GM18951 (cell line): ENCODE data around the gene OR1J4.
"Not testable (repeated sequence)": the region's sequence is repeated elsewhere in the genome, so short reads cannot be mapped to it uniquely, and the experiment has no call there.

Experiments used
- POLR2A ChIP-seq: IDR thresholded peaks from 4 replicates; pipeline ENCODE4 v1.6.1; 2011; ENCODE audit warnings: mild to moderate bottlenecking; ENCODE audit not compliant: insufficient read length, insufficient read depth; ENCODE audit errors: extremely low read depth
- in situ Hi-C: fragments of 300-500 bp; cut with MboI; formaldehyde crosslinking; loops from one replicate; pipeline ENCODE4 v1.12.0; 2022; ENCODE audit warnings: low sequenced_read_pairs, mixed read lengths, inconsistent platforms; ENCODE audit not compliant: unreplicated experiment

Gene OR1J4, protein sequence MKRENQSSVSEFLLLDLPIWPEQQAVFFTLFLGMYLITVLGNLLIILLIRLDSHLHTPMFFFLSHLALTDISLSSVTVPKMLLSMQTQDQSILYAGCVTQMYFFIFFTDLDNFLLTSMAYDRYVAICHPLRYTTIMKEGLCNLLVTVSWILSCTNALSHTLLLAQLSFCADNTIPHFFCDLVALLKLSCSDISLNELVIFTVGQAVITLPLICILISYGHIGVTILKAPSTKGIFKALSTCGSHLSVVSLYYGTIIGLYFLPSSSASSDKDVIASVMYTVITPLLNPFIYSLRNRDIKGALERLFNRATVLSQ

DNA sequence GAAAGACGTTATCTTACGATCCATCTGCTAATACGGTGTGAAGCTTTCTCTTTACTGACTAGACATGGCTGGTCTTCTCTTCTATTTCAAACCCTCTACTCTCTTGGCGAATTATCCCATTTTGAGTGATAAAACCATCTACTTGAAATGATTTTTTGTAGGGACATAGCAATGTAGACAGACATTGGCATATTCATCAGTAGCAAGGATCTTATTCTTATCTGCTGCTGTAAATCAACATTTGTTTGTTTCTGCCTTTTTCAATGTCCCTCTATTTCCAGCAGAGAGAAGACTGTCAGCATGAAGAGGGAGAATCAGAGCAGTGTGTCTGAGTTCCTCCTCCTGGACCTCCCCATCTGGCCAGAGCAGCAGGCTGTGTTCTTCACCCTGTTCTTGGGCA is at the start of gene OR1J4:
Gene OR1J4, plus strand, starts transcription at position 301 of the 400 bp plus-strand sequence. Its CDS starts 0 bp downstream, at position 301.
- in situ Hi-C loops, result no loop called here
- TF ChIP-seq POLR2A, result no peak

DNA sequence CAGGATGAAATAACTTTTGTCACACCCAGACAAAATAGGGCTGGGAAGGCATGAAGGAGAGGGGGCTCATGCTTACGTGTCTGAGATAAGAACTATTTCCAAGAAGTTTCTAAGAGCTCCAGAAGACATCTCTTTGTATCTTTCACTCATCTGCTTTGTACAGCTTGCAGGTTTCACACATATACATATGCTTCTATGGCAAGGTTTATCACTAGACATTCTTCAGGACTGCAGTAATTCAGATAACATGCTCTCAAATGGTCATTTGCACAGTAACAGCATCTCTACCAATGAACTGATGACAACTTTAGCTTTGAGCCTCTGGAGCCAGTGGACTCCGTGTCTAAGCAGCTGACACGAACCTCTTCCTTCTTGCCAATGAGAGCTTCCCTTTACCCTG is 44.4 kb upstream of the OR1J4 start:
- in situ Hi-C loops, result loop anchor here (25.0 kb wide), 2 partner anchors 513 to 888 kb away; partner anchors contain the start of gene CRB2
- no peak for TF ChIP-seq POLR2A

DNA sequence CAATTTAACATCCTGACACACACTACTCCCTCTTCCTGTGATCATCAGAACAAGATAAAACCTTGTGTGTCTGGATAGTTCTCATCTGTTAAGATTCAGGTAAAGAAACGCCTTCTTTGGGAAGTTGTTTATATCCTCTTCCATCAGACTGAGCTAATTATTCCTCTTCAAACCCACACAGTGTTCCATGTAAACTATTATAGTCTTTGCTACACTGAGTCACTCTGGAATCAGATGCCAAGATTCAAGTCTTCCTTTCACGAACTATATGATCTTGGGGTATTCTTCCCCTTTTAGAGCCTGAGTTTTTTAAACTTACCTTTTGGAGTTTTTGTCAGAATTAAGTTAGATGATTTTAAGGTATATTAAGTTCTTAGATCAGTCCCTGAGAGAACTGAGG is 43.2 kb upstream of the OR1J4 start:
- no peak for TF ChIP-seq POLR2A
- in situ Hi-C loops, result no loop called here

DNA sequence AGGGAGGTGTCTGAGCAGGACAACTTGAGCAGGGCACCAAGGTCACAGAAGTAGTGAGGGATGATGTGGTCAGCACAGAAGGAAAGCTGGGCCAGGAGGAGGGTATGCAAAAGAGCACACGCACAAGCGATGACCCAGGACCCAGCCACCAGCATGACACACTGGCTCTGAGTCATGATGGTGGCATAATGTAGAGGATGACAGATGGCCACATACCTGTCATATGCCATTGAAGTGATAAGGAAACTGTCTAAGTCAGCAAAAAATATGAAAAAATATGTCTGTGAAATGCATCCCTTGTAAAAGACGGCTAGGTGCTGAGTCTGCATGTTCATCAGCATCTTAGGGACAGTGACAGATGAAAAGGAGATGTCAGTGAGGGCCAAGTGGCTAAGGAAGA is 41.6 kb upstream of the OR1J4 start:
- TF ChIP-seq POLR2A, result no peak
- in situ Hi-C loops, result no loop called here

DNA sequence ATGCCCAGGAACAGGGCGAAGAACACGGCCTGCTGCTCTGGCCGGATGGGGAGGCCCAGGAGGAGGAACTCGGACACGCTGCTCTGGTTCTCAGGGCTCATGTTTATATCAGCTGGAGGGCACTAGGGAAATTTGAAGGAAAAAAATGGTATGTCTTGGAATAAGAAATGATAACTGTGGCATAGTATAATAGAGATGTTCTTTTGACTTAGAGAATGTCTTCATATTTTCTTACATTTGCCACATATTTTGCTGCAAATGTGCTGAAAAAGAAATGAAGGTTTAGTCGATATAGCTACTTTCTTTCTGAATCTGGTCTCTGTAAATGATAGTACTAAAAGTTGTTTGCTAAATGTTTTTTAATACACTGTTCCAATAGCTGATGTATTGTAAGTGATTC is 41.1 kb upstream of the OR1J4 start, which contains the start of gene OR1J1:
Gene OR1J1, minus strand, starts transcription at position 101 of the 400 bp plus-strand sequence. Its CDS starts 0 bp downstream, at position 101.
- in situ Hi-C loops, result no loop called here
- no peak for TF ChIP-seq POLR2A

DNA sequence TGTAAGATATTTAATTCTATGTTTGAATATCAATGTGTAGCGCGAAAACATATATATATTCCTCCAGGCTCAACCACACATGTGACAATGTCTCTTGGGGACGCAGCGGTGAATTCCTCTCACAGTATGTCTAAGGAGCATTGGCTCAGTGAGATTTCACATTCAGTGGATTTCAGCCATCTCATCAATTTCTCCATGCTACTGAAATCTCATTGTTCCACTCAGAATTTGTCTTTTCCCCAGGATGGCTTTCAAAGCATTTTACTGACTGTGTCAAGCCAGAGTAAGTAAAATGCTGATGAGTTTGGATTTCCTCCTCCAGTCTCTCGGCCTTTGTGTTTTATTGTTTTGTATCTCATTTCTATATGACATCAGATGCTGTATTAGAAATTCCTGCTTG is 39.9 kb upstream of the OR1J4 start:
- in situ Hi-C loops, result no loop called here
- no peak for TF ChIP-seq POLR2A

DNA sequence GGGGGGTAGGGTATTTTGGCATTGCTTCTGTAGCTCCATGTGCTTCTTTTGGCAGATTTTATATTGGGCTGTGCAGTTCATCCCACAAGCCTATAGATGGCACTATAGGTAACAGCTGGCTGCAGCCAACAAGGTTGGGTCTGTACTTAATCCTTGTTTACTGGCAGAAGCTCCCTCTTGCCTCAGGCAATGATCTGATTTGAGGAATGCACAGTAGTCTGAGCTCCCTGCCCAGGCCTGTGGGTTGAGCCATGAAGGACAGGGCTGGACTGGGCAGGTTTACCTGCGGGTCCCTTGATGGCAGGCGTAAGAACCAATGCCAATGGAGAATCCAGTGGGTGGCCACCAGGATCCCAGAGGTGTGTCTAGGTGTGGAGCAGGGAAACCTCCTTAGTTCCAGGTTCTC is 20.1 kb upstream of the OR1J4 start:
- in situ Hi-C loops, result no loop called here
- TF ChIP-seq POLR2A, result no peak

DNA sequence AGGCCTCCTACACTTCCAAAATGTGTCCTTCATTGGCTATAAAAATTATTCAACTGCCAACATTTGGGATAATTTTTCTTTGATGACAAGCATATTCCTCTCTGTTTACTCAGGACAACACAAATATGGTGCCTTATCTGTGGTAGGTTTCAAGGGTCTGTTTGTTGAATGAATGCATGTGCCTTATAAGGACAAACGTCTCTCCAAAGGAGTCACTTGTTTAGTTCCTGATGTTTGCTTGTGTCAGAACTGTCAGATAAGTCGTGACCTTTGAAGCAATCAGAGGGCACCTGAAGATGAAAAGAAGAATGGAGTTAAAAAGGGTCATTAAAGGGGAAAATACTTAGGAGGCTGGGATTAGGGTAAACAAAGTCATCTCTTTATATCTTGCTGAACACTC is 12.0 kb upstream of the OR1J4 start:
- TF ChIP-seq POLR2A, result no peak
- in situ Hi-C loops, result no loop called here

DNA sequence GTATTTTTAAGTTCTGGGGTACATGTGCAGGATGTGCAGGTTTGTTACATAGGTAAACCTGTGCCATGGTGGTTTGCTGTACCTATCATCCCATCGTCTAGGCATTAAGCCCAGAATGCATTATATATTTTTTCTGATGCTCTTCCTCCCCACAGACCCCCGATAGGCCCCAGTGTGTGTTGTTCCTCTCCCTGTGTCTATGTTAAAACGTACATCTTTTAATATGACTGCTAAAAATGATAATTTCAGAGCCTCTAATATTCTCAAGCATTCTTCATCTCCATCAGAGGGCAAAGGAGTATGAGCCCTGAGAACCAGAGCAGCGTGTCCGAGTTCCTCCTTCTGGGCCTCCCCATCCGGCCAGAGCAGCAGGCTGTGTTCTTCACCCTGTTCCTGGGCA is 8.4 kb upstream of the OR1J4 start, which contains the start of gene OR1J2:
Gene OR1J2, plus strand, starts transcription at position 301 of the 400 bp plus-strand sequence. Its CDS starts 0 bp downstream, at position 301.
- no peak for TF ChIP-seq POLR2A
- in situ Hi-C loops, result no loop called here

DNA sequence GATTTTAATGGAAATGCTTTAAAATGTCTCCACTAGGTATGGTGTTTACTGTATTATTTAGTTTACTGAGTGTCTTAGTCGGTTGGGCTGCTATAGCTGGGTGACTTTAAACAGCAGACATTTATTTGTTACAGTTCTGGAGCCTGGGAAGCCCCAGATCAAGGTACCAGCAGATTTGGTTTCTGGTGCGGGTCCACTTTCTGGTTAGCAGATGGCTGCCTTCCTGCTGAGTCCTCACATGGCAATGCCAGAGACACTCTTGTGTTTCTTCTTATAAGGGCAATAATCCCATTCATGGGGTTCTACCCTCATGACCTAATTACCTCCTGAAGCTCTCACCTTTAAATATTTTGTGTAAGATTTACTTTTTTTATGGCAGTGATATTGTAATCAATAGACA is 715 bp upstream of the OR1J4 start:
- TF ChIP-seq POLR2A, result no peak
- in situ Hi-C loops, result no loop called here

DNA sequence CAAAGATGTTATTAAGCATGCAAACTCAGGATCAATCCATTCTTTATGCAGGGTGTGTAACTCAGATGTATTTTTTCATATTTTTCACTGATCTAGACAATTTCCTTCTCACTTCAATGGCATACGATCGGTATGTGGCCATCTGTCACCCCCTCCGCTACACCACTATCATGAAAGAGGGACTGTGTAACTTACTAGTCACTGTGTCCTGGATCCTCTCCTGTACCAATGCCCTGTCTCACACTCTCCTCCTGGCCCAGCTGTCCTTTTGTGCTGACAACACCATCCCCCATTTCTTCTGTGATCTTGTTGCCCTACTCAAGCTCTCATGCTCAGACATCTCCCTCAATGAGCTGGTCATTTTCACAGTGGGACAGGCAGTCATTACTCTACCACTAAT is 435 bp downstream of the OR1J4 start:
- TF ChIP-seq POLR2A, result no peak

DNA sequence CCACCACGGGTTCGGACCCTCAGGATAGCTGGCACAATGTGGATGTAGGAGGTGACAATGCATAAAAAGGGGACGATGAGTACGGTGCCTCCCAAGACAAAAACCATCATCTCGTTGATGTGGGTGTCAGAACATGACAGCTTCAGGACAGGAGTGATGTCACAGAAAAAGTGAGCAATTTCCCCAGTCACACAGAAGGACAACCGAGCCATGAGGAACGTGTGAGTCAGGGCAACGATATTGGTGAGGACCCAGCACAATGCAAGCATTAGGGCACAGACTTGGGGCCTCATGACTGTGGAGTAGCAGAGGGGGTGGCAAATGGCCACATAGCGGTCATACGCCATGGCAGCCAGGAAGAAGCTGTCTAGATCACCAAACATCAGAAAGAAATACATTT is 7.7 kb downstream of the OR1J4 start:
- in situ Hi-C loops, result no loop called here
- no peak for TF ChIP-seq POLR2A

More for the DNA sequence above, 435 bp downstream of the OR1J4 start:
- in situ Hi-C loops, result no loop called here

DNA sequence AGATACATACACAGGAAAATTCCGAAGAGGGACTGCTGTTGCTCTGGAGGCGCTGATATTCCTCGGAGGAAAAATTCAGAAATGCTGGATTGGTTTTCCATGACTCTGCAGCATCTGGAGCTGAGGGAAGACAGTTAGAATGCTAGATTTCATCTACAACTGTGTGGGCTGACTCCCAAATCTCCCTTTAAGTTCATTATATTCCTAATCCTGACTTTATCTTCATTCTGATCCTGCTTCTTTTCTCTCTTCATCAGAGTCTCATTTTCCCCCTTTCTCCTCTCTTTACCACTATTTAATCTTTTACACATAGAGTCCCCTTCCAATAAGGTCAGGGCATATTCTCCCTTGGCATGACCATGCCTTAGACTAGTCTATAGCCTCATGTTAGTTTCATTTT is 8.3 kb downstream of the OR1J4 start, which contains the start of gene OR1N1:
Gene OR1N1, minus strand, starts transcription at position 101 of the 400 bp plus-strand sequence. Its CDS starts 0 bp downstream, at position 101.
- TF ChIP-seq POLR2A, result no peak
- in situ Hi-C loops, result no loop called here

DNA sequence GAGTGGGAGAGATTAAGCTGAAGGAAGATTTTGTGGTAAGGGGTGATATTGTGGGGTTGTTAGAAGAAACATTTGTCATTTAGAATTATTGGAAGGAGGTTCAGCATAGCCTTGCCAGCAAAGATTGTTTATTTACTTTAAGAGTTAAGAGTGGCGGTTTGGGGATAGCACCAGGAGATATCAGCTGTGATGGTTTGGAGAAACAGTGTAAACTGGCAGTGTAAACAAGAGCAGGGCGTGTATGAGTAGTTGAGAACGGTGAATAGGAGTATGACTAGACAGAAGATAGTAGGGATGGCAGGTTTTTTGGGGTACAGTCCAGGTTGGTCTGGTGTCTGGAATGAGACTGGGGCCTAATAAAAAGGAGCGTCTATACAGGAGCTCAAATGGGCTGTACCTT is 12.2 kb downstream of the OR1J4 start:
- in situ Hi-C loops, result not testable (repeated sequence)
